Measurements from ENCODE around the gene SDCCAG8. TPM values are rescaled to one million over a fixed set of nuclear protein-coding genes. Genes with fewer than 3 reads are reported as not detected.

The SDCCAG8 gene
- total and polyA plus RNA-seq, 2 experiments from 2014 or later = 23.3 to 38.5 TPM

DNA sequence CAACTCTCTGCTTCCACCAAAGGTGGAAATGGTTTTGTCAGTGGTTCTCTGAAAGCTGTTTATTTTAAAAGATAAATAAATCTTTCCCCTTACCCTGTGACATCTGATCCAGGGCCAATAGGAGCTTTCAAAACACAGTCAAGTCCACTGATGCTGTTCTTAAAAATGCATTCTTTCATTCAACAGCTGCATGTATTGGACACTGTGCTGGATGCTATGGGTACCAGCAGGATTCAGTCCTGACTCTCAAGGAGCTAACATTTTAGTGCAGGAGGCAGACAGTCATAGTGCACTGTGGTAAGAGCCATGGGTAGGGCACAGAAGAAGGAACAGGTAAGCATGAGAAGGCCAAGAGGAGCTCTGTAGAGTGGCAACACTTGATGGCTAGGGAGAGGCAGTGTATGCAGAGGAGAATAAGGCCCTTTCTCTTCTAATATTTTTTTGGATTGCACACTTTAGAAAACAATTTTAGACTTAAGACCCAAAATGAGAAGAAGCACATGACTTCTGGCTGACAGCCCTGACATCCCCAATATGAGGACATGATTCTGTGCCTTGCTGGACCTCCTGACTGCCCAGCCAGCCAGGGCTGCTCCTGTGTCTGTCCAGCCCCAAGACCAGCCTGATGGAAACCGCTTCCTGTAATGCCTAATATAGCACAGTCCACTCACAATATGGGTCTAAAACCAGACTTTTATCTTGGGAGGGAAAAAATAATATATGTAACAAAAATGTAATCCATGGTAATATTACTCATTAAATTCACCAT is 207.3 kb downstream of the SDCCAG8 start:
- DNase-seq (ENCODE audit: low read depth in 1 of 2, low spot score in 1 of 2) = no peak
- Histone ChIP-seq H3K27ac (no peak overlapping the region), H3K4me3 (no peak overlapping the region), H3K36me3 (no peaks in the 10 kb centered on the region), H3K4me1 (ENCODE audit: low read depth) (no peaks in the 10 kb centered on the region), H3K27me3 (no peaks in the 10 kb centered on the region), H3K9me3 (ENCODE audit: low read depth) (no peaks in the 10 kb centered on the region)
- TF ChIP-seq, protein P1, sequence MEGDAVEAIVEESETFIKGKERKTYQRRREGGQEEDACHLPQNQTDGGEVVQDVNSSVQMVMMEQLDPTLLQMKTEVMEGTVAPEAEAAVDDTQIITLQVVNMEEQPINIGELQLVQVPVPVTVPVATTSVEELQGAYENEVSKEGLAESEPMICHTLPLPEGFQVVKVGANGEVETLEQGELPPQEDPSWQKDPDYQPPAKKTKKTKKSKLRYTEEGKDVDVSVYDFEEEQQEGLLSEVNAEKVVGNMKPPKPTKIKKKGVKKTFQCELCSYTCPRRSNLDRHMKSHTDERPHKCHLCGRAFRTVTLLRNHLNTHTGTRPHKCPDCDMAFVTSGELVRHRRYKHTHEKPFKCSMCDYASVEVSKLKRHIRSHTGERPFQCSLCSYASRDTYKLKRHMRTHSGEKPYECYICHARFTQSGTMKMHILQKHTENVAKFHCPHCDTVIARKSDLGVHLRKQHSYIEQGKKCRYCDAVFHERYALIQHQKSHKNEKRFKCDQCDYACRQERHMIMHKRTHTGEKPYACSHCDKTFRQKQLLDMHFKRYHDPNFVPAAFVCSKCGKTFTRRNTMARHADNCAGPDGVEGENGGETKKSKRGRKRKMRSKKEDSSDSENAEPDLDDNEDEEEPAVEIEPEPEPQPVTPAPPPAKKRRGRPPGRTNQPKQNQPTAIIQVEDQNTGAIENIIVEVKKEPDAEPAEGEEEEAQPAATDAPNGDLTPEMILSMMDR (IDR thresholded peaks at IDR 0.05; ENCODE audit: low read depth, low read length) = no peak

DNA sequence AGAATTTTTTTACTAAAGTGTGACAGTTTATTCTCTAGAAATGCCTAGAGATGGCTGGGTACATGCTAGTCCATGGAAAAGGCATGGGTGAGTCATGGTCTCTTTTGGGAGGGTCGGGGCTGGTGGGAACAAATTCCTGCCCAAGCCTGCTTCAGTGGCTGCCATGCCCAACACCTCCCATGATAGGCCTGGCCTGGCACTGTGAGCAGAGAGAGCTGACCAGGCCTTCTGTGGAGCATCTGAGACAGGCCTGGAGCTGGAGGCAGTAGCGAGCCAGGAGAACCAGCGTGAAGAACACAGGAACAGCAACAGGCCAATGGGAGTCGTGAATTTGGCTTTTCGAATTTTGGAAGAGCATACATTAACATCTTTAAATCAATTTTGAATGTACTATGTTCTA is 209.2 kb downstream of the SDCCAG8 start:
- H3K4me3 ChIP-seq = no peak overlapping the region
- no peaks in the 10 kb centered on the region for H3K4me1 ChIP-seq (ENCODE audit: low read depth)
- H3K27me3 ChIP-seq = no peaks in the 10 kb centered on the region
- no peaks in the 10 kb centered on the region for H3K9me3 ChIP-seq (ENCODE audit: low read depth)
- no peaks in the 10 kb centered on the region for H3K36me3 ChIP-seq
- TF ChIP-seq, protein P1 (IDR thresholded peaks at IDR 0.05; ENCODE audit: low read depth, low read length) = no peak
- H3K27ac ChIP-seq = no peak overlapping the region
- DNase-seq (ENCODE audit: low read depth in 1 of 2, low spot score in 1 of 2) = no peak

DNA sequence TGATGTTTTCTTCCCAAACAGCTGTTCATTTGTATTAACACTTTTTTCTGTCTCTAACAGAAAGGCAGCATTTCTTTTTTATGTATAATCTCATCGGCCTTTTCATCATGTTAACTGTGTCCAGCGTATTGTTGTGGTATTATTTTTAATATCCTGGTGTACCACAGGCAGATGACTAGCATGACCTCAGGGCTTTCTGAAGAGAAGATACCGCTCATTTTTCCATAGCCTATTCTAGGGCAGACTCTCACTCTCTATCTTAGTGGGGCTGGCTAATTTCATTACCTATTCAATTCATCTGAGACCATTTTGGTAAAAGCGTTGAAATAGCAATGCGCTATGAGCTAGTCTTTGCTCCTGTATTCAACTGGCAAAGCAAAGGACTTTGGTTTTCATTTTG is 209.9 kb downstream of the SDCCAG8 start:
- Histone ChIP-seq H3K27ac (no peak overlapping the region), H3K4me3 (no peak overlapping the region), H3K4me1 (ENCODE audit: low read depth) (no peaks in the 10 kb centered on the region), H3K27me3 (no peaks in the 10 kb centered on the region), H3K9me3 (ENCODE audit: low read depth) (no peaks in the 10 kb centered on the region), H3K36me3 (no peaks in the 10 kb centered on the region)
- TF ChIP-seq, protein P1 (IDR thresholded peaks at IDR 0.05; ENCODE audit: low read depth, low read length) = no peak
- DNase-seq (ENCODE audit: low read depth in 1 of 2, low spot score in 1 of 2) = no peak

DNA sequence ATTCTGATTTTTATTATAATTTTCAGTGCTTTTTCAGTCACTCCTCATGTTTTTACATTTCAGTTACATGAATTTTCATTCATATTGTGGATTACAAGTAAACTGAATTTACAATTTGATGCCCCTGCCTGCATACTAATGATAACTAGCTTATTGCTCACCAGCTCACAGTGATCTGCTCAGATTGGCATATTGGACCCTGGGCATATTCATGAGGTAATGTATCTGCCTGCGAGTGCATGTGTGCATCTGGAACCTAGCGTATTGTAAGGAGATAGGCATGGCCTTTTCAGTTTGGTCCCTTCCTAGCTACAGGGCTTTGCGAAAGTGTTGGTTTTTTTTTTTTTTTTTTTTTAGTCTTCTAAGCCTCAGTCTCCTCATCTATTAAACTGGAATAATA is 213.7 kb downstream of the SDCCAG8 start:
- Histone ChIP-seq H3K27me3 (no peaks in the 10 kb centered on the region), H3K27ac (no peak overlapping the region), H3K4me3 (no peak overlapping the region), H3K36me3 (no peaks in the 10 kb centered on the region), H3K4me1 (ENCODE audit: low read depth) (no peaks in the 10 kb centered on the region), H3K9me3 (ENCODE audit: low read depth) (no peaks in the 10 kb centered on the region)
- TF ChIP-seq, protein P1 (IDR thresholded peaks at IDR 0.05; ENCODE audit: low read depth, low read length) = no peak
- no peak for DNase-seq (ENCODE audit: low read depth in 1 of 2, low spot score in 1 of 2)

DNA sequence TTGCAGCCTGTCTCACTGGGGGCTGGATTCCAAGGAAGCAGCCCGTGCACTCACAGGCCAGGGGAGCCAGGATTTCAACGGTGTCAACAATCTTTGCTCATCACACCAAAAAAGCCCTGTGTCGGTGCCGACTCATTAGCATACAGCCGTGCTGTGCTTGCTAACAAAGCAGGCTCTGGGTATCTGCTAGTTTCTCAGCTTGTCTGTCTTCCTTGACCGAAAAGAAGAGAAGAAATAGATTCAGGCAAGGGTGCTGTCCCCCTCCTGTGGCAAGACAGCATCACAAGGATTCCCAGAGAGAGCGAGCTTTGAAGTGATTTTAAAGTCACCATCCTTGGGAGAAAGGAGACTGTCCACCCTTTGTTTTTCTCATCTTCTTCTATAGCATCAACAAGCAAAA is 214.7 kb downstream of the SDCCAG8 start:
- TF ChIP-seq, protein P1 (IDR thresholded peaks at IDR 0.05; ENCODE audit: low read depth, low read length) = no peak
- DNase-seq (ENCODE audit: low read depth in 1 of 2, low spot score in 1 of 2) = no peak
- no peak overlapping the region for H3K4me3 ChIP-seq
- no peaks in the 10 kb centered on the region for H3K36me3 ChIP-seq
- H3K9me3 ChIP-seq (ENCODE audit: low read depth) = no peaks in the 10 kb centered on the region
- H3K27me3 ChIP-seq = no peaks in the 10 kb centered on the region
- H3K4me1 ChIP-seq (ENCODE audit: low read depth) = no peaks in the 10 kb centered on the region
- H3K27ac ChIP-seq = no peak overlapping the region
